ENCODE measurements around the gene ENTPD5.

Gene ENTPD5

GRCh38 chr14:74018586-74019407 is at the start of gene ENTPD5, which contains the start of gene BBOF1:
Gene ENTPD5, minus strand, starts transcription at chr14:74019288. Its CDS starts 31,186 bp downstream, at chr14:73988102.
Gene BBOF1, plus strand, starts transcription at chr14:74019349. Its CDS starts 130 bp downstream, at chr14:74019479.
- peak within 1 kb of the TSS; percentile 96 for H3K27ac ChIP-seq
- TF ChIP-seq CTCF (conservative IDR thresholded peaks at IDR 0.05), result no peak; the same call in 1 of the 2 replicates
- peak; percentile 61; the same call in 1 of the 2 replicates for TF ChIP-seq ZFX (IDR thresholded peaks at IDR 0.05)

GRCh38 chr14:74065746-74066575 is 46.9 kb upstream of the ENTPD5 start:
- TF ChIP-seq ZFX (IDR thresholded peaks at IDR 0.05) (no peak), CTCF (conservative IDR thresholded peaks at IDR 0.05) (no peak)
- H3K27ac ChIP-seq, result no peak overlapping the region

GRCh38 chr14:74064883-74065282 is 45.8 kb upstream of the ENTPD5 start:
- TF ChIP-seq CTCF (conservative IDR thresholded peaks at IDR 0.05) (no peak), ZFX (IDR thresholded peaks at IDR 0.05) (no peak)
- no peak overlapping the region for H3K27ac ChIP-seq

- no peak overlapping the region for H3K27ac ChIP-seq
- TF ChIP-seq CTCF (conservative IDR thresholded peaks at IDR 0.05) (no peak), ZFX (IDR thresholded peaks at IDR 0.05) (no peak)
Measured at GRCh38 chr14:74064426-74064825, 45.3 kb upstream of the ENTPD5 start.

- no peak overlapping the region for H3K27ac ChIP-seq
- TF ChIP-seq CTCF (conservative IDR thresholded peaks at IDR 0.05), result no peak
- no peak for TF ChIP-seq ZFX (IDR thresholded peaks at IDR 0.05)
Measured at GRCh38 chr14:74062809-74063150, 43.7 kb upstream of the ENTPD5 start.

- H3K27ac ChIP-seq, result no peak overlapping the region
- no peak for TF ChIP-seq ZFX (IDR thresholded peaks at IDR 0.05)
- no peak for TF ChIP-seq CTCF (conservative IDR thresholded peaks at IDR 0.05)
Measured at GRCh38 chr14:74049876-74050495, 30.9 kb upstream of the ENTPD5 start.
